GM12891 (cell line): ENCODE measurements around the gene PRSS27.

Source experiments
- POLR2A ChIP-seq: IDR thresholded peaks from 2 replicates; pipeline ENCODE4 v1.6.1; 2011; ENCODE audit warnings: low read depth, low read length, control low read depth
- POLR2AphosphoS5 ChIP-seq: IDR thresholded peaks from 2 replicates; pipeline ENCODE4 v1.6.1; 2011; ENCODE audit warnings: low read depth, low read length, control low read depth
- SPI1 ChIP-seq: IDR thresholded peaks from 2 replicates; pipeline ENCODE4 v1.6.1; 2011; ENCODE audit warnings: low read depth, low read length, control low read depth
- TAF1 ChIP-seq: IDR thresholded peaks from 2 replicates; pipeline ENCODE4 v1.6.1; 2011; ENCODE audit warnings: low read depth, low read length, control low read depth

- no peak for TF ChIP-seq TAF1
- TF ChIP-seq POLR2A = no peak
- TF ChIP-seq POLR2AphosphoS5 = no peak
- TF ChIP-seq SPI1 = no peak
These were observed 11.0 kb downstream of the PRSS27 start for GRCh38 chr16:2708955-2709587.
